ENCODE results near the gene CLEC10A. TPM values are rescaled to one million over a fixed set of nuclear protein-coding genes. Genes with fewer than 3 reads are reported as not detected.
"Not testable (repeated sequence)": the region's sequence is repeated elsewhere in the genome, so short reads cannot be mapped to it uniquely, and the experiment has no call there.

The CLEC10A gene
- total RNA-seq, 1 donor from 2014 or later: not detected

GRCh38 chr17:7128160-7128559, 48.1 kb upstream of the CLEC10A start:
- peaks cover 10% of the 10 kb centered on the region for H3K4me1 Mint-ChIP-seq (ENCODE audit: low read depth, unreplicated experiment)
- peaks cover 6% of the 10 kb centered on the region for H3K27me3 ChIP-seq (ENCODE audit: insufficient read depth, low read length)
- FAIRE-seq: no peak
- no peak overlapping the region for H3K27ac ChIP-seq (ENCODE audit: low read depth, low read length)
- H3K36me3 Mint-ChIP-seq (ENCODE audit: low read depth, unreplicated experiment): no peaks in the 10 kb centered on the region
- H3K27ac Mint-ChIP-seq (ENCODE audit: unreplicated experiment): no peak overlapping the region
- no peak overlapping the region for H3K4me3 ChIP-seq (ENCODE audit: insufficient read depth, low read depth, low read length)
- H3K4me1 ChIP-seq (ENCODE audit: insufficient read depth, low read length): no peaks in the 10 kb centered on the region
- no peak for TF ChIP-seq EZH2 (IDR thresholded peaks at IDR 0.05; ENCODE audit: insufficient read depth, low read length)
- TF ChIP-seq, protein P1, sequence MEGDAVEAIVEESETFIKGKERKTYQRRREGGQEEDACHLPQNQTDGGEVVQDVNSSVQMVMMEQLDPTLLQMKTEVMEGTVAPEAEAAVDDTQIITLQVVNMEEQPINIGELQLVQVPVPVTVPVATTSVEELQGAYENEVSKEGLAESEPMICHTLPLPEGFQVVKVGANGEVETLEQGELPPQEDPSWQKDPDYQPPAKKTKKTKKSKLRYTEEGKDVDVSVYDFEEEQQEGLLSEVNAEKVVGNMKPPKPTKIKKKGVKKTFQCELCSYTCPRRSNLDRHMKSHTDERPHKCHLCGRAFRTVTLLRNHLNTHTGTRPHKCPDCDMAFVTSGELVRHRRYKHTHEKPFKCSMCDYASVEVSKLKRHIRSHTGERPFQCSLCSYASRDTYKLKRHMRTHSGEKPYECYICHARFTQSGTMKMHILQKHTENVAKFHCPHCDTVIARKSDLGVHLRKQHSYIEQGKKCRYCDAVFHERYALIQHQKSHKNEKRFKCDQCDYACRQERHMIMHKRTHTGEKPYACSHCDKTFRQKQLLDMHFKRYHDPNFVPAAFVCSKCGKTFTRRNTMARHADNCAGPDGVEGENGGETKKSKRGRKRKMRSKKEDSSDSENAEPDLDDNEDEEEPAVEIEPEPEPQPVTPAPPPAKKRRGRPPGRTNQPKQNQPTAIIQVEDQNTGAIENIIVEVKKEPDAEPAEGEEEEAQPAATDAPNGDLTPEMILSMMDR (IDR thresholded peaks at IDR 0.05; ENCODE audit: insufficient read depth, low read depth, low read length): no peak
- no peak for DNase-seq (ENCODE audit: low read depth)
- H2AFZ ChIP-seq (ENCODE audit: low read depth, low read length): no peak overlapping the region
- no peaks in the 10 kb centered on the region for H3K9me3 Mint-ChIP-seq (ENCODE audit: unreplicated experiment)
- H3K36me3 ChIP-seq (ENCODE audit: insufficient read depth, low read length): no peaks in the 10 kb centered on the region
- no peak overlapping the region for H3K4me3 Mint-ChIP-seq (ENCODE audit: unreplicated experiment)
- H3K4me2 ChIP-seq (ENCODE audit: low read length): no peak overlapping the region
- no peaks in the 10 kb centered on the region for H3K9me3 ChIP-seq (ENCODE audit: insufficient read depth, low read depth, low read length)
- no peaks in the 10 kb centered on the region for H4K20me1 ChIP-seq (ENCODE audit: insufficient read depth, low read length)
- peaks cover 25% of the 10 kb centered on the region for H3K27me3 Mint-ChIP-seq (ENCODE audit: low read depth, unreplicated experiment)
- no peak overlapping the region for H3K9ac ChIP-seq (ENCODE audit: low read length)
- no peaks in the 10 kb centered on the region for H3K79me2 ChIP-seq (ENCODE audit: insufficient read depth, low read length)

DNA sequence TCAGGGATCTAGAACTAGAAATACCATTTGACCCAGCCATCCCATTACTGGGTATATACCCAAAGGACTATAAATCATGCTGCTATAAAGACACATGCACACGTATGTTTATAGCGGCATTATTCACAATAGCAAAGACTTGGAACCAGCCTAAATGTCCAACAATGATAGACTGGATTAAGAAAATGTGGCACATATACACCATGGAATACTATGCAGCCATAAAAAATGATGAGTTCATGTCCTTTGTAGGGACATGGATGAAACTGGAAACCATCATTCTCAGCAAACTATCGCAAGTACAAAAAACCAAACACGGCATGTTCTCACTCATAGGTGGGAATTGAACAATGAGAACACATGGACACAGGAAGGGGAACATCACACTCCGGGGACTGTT, 47.5 kb upstream of the CLEC10A start:
- H3K9me3 ChIP-seq (ENCODE audit: insufficient read depth, low read depth, low read length); H3K27ac Mint-ChIP-seq (ENCODE audit: unreplicated experiment); H3K36me3 ChIP-seq (ENCODE audit: insufficient read depth, low read length); H4K20me1 ChIP-seq (ENCODE audit: insufficient read depth, low read length); H3K4me3 ChIP-seq (ENCODE audit: insufficient read depth, low read depth, low read length); H3K4me1 ChIP-seq (ENCODE audit: insufficient read depth, low read length); H3K27me3 ChIP-seq (ENCODE audit: insufficient read depth, low read length); H3K4me2 ChIP-seq (ENCODE audit: low read length); H3K4me1 Mint-ChIP-seq (ENCODE audit: low read depth, unreplicated experiment); H3K4me3 Mint-ChIP-seq (ENCODE audit: unreplicated experiment); DNase-seq (ENCODE audit: low read depth); H3K9ac ChIP-seq (ENCODE audit: low read length); H3K27ac ChIP-seq (ENCODE audit: low read depth, low read length); H2AFZ ChIP-seq (ENCODE audit: low read depth, low read length); H3K9me3 Mint-ChIP-seq (ENCODE audit: unreplicated experiment); H3K79me2 ChIP-seq (ENCODE audit: insufficient read depth, low read length); FAIRE-seq; H3K36me3 Mint-ChIP-seq (ENCODE audit: low read depth, unreplicated experiment): not testable (repeated sequence)
- H3K27me3 Mint-ChIP-seq (ENCODE audit: low read depth, unreplicated experiment): peaks cover 23% of the 10 kb centered on the region

DNA sequence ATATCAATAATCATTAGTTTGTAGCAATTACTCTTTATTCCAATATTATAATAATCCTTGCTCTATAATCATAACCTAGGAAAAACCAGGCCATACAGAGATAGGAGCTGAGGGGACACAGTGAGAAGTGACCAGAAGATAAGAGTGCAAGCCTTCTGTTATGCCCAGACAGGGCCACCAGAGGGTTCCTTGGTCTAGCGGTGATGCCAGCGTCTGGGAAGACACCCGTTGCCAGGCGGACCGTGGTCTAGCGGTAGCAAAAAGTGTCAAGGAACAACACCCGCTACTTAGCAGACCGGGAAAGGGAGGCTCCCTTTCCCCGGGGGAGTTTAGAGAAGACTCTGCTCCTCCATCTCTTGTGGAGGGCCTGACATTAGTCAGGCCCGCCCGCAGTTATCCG, 46.3 kb upstream of the CLEC10A start:
- not testable (repeated sequence) for H3K36me3 ChIP-seq (ENCODE audit: insufficient read depth, low read length); H3K9ac ChIP-seq (ENCODE audit: low read length); H3K4me1 Mint-ChIP-seq (ENCODE audit: low read depth, unreplicated experiment); H4K20me1 ChIP-seq (ENCODE audit: insufficient read depth, low read length); H3K27ac Mint-ChIP-seq (ENCODE audit: unreplicated experiment); H3K27ac ChIP-seq (ENCODE audit: low read depth, low read length); H2AFZ ChIP-seq (ENCODE audit: low read depth, low read length); H3K4me2 ChIP-seq (ENCODE audit: low read length); H3K79me2 ChIP-seq (ENCODE audit: insufficient read depth, low read length); H3K4me1 ChIP-seq (ENCODE audit: insufficient read depth, low read length); H3K4me3 ChIP-seq (ENCODE audit: insufficient read depth, low read depth, low read length); H3K9me3 Mint-ChIP-seq (ENCODE audit: unreplicated experiment); H3K9me3 ChIP-seq (ENCODE audit: insufficient read depth, low read depth, low read length); FAIRE-seq; H3K27me3 ChIP-seq (ENCODE audit: insufficient read depth, low read length); DNase-seq (ENCODE audit: low read depth); H3K36me3 Mint-ChIP-seq (ENCODE audit: low read depth, unreplicated experiment); H3K4me3 Mint-ChIP-seq (ENCODE audit: unreplicated experiment)
- H3K27me3 Mint-ChIP-seq (ENCODE audit: low read depth, unreplicated experiment): peaks cover 18% of the 10 kb centered on the region

DNA sequence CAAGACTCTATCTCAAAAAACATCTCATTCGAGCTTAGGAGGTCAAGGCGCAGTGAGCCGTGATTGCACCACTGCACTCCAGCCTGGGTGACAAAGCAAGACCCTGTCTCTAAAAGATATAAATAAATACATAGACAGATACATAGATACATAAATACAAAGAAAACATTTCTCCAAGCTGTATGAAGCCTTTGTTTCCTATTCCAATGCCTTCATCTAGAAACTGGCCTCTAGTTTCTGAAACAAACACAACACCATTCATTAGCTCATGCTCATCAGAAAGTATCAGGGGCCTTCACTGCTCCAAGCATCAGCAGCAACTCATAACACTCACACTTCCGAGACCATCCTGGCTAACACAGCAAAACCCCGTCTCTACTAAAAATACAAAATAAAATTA, 44.9 kb upstream of the CLEC10A start:
- no peak for FAIRE-seq
- no peak for TF ChIP-seq EZH2 (IDR thresholded peaks at IDR 0.05; ENCODE audit: insufficient read depth, low read length)
- TF ChIP-seq, protein P1 (IDR thresholded peaks at IDR 0.05; ENCODE audit: insufficient read depth, low read depth, low read length): no peak
- H3K27me3 ChIP-seq (ENCODE audit: insufficient read depth, low read length): peaks cover 9% of the 10 kb centered on the region

More for the DNA sequence above, 44.9 kb upstream of the CLEC10A start:
- no peak overlapping the region for H3K4me2 ChIP-seq (ENCODE audit: low read length)
- no peaks in the 10 kb centered on the region for H3K9me3 Mint-ChIP-seq (ENCODE audit: unreplicated experiment)
- peaks cover 21% of the 10 kb centered on the region for H3K27me3 Mint-ChIP-seq (ENCODE audit: low read depth, unreplicated experiment)
- H3K36me3 Mint-ChIP-seq (ENCODE audit: low read depth, unreplicated experiment): no peaks in the 10 kb centered on the region
- H3K27ac ChIP-seq (ENCODE audit: low read depth, low read length): no peak overlapping the region
- H3K79me2 ChIP-seq (ENCODE audit: insufficient read depth, low read length): no peaks in the 10 kb centered on the region
- no peak overlapping the region for H3K9ac ChIP-seq (ENCODE audit: low read length)
- H3K4me1 ChIP-seq (ENCODE audit: insufficient read depth, low read length): no peaks in the 10 kb centered on the region
- no peak overlapping the region for H3K4me3 ChIP-seq (ENCODE audit: insufficient read depth, low read depth, low read length)
- H3K4me1 Mint-ChIP-seq (ENCODE audit: low read depth, unreplicated experiment): peaks cover 2% of the 10 kb centered on the region
- H3K27ac Mint-ChIP-seq (ENCODE audit: unreplicated experiment): no peak overlapping the region
- no peaks in the 10 kb centered on the region for H3K36me3 ChIP-seq (ENCODE audit: insufficient read depth, low read length)
- H3K9me3 ChIP-seq (ENCODE audit: insufficient read depth, low read depth, low read length): no peaks in the 10 kb centered on the region
- no peak overlapping the region for H2AFZ ChIP-seq (ENCODE audit: low read depth, low read length)
- no peaks in the 10 kb centered on the region for H4K20me1 ChIP-seq (ENCODE audit: insufficient read depth, low read length)
- DNase-seq (ENCODE audit: low read depth): no peak
- no peak overlapping the region for H3K4me3 Mint-ChIP-seq (ENCODE audit: unreplicated experiment)
